ENCODE results near the gene SEMA3A. TPM values are rescaled to one million over a fixed set of nuclear protein-coding genes. Genes with fewer than 3 reads are reported as not detected.

Gene SEMA3A
- total RNA-seq, 4 donors from 2014 or later = 3.1 to 88.9 (median 6.5) TPM

GRCh38 chr7:83964318-83964717, 230.3 kb downstream of the SEMA3A start:
- no peak for DNase-seq
- Histone ChIP-seq H3K4me3 (no peak overlapping the region), H3K4me1 (no peaks in the 10 kb centered on the region), H3K36me3 (no peaks in the 10 kb centered on the region), H3K27ac (no peak overlapping the region), H3K9me3 (no peaks in the 10 kb centered on the region), H3K27me3 (no peaks in the 10 kb centered on the region)
- no peak for TF ChIP-seq POLR2A (IDR thresholded peaks at IDR 0.05)
- TF ChIP-seq, protein P1, sequence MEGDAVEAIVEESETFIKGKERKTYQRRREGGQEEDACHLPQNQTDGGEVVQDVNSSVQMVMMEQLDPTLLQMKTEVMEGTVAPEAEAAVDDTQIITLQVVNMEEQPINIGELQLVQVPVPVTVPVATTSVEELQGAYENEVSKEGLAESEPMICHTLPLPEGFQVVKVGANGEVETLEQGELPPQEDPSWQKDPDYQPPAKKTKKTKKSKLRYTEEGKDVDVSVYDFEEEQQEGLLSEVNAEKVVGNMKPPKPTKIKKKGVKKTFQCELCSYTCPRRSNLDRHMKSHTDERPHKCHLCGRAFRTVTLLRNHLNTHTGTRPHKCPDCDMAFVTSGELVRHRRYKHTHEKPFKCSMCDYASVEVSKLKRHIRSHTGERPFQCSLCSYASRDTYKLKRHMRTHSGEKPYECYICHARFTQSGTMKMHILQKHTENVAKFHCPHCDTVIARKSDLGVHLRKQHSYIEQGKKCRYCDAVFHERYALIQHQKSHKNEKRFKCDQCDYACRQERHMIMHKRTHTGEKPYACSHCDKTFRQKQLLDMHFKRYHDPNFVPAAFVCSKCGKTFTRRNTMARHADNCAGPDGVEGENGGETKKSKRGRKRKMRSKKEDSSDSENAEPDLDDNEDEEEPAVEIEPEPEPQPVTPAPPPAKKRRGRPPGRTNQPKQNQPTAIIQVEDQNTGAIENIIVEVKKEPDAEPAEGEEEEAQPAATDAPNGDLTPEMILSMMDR (IDR thresholded peaks at IDR 0.05) = no peak
- intact Hi-C loops (cut with DNase I; ENCODE audit: low total_unique reads) = no loop called here

DNA sequence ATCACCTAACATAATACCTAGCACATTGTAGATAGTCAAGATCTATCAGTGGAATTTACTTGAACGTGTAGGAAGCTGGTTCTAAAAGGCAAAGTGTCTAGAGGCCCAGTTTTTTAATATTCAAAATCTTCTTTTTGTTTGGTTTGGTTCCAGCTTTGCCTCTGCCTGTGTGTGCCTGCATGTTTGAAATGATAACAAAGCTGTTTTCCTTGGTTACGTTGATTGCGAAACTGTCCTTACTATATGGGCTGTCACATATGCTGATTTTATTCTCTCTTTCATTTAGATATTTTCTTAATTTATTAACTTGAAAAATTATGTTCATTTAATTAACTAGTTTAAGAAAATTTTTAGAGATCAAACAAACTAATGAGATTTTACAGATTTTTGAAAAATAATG, 237.3 kb downstream of the SEMA3A start:
- Histone ChIP-seq H3K4me3 (no peak overlapping the region), H3K27ac (no peak overlapping the region), H3K9me3 (no peaks in the 10 kb centered on the region), H3K27me3 (no peaks in the 10 kb centered on the region), H3K4me1 (no peaks in the 10 kb centered on the region), H3K36me3 (no peaks in the 10 kb centered on the region)
- DNase-seq = no peak
- TF ChIP-seq, protein P1 (IDR thresholded peaks at IDR 0.05) = no peak
- TF ChIP-seq POLR2A (IDR thresholded peaks at IDR 0.05) = no peak
- intact Hi-C loops (cut with DNase I; ENCODE audit: low total_unique reads) = no loop called here

DNA sequence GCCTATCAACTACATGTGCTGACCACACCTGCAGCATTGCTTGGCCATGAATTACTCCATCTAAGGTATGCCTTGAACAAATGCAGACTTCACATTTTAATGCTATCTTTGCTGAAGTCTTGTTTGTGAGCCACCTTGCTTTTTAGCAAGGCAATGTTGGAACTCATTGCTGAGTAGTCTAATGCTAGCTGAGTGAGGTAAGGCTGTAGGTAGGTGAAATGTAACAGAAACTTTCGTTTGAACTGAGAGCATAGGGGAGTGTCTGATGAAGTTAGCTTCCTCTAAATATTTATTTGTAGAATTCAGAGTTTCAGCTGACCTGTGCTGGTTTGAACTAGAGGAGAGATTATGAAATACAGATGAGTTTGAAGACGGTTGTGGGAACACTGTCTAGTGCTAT, 238.5 kb downstream of the SEMA3A start:
- Histone ChIP-seq H3K36me3 (no peaks in the 10 kb centered on the region), H3K27ac (no peak overlapping the region), H3K4me1 (no peaks in the 10 kb centered on the region), H3K9me3 (no peaks in the 10 kb centered on the region), H3K4me3 (no peak overlapping the region), H3K27me3 (no peaks in the 10 kb centered on the region)
- no peak for DNase-seq
- intact Hi-C loops (cut with DNase I; ENCODE audit: low total_unique reads) = no loop called here
- no peak for TF ChIP-seq POLR2A (IDR thresholded peaks at IDR 0.05)
- TF ChIP-seq, protein P1 (IDR thresholded peaks at IDR 0.05) = no peak

- H3K4me1 ChIP-seq = no peaks in the 10 kb centered on the region
- no peak for DNase-seq
- TF ChIP-seq, protein P1 (IDR thresholded peaks at IDR 0.05) = no peak
- no peak for TF ChIP-seq POLR2A (IDR thresholded peaks at IDR 0.05)
- intact Hi-C loops (cut with DNase I; ENCODE audit: low total_unique reads) = no loop called here
- H3K36me3 ChIP-seq = no peaks in the 10 kb centered on the region
- H3K9me3 ChIP-seq = no peaks in the 10 kb centered on the region
- H3K4me3 ChIP-seq = no peak overlapping the region
- H3K27me3 ChIP-seq = no peaks in the 10 kb centered on the region
- H3K27ac ChIP-seq = no peak overlapping the region
Observed at GRCh38 chr7:83952236-83952635, 242.4 kb downstream of the SEMA3A start.

DNA sequence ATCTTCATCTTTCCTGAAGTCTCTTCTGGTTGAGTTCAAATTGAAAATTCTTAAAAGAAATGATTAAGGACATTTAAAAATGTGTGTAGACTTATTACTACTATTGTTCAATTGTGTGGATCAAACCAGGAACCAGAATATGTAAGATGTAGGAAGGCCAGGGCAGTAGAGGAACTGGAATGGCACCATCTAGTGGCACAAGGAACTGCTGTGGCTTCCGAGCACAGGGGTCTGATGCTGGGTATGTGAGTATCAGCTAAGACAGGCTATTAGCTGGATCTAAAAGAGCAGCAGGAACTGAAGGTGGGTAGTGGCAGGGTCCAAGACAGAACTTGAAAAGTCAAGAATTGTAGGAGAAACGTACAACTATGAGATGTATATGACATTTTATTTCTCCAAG, 247.3 kb downstream of the SEMA3A start:
- Histone ChIP-seq H3K4me1 (no peaks in the 10 kb centered on the region), H3K36me3 (no peaks in the 10 kb centered on the region), H3K27me3 (no peaks in the 10 kb centered on the region), H3K4me3 (no peak overlapping the region), H3K9me3 (no peaks in the 10 kb centered on the region), H3K27ac (no peak overlapping the region)
- DNase-seq = no peak
- intact Hi-C loops (cut with DNase I; ENCODE audit: low total_unique reads) = no loop called here
- TF ChIP-seq, protein P1 (IDR thresholded peaks at IDR 0.05) = no peak
- TF ChIP-seq POLR2A (IDR thresholded peaks at IDR 0.05) = no peak
